Thyroid gland (tissue), 4 donors: ENCODE measurements around the gene C15orf61. TPM values are rescaled to one million over a fixed set of nuclear protein-coding genes. Genes with fewer than 3 reads are reported as not detected.

Experiments
- DNase-seq, 2 donors: peaks; one replicate each; pipeline ENCODE4 v3.0.0-alpha.2; 2019
- H3K27ac ChIP-seq, 3 donors: fragments of 200-600 bp; sonication (generic); 1 replicate in 2 of 3; 2 replicates in 1 of 3; pipeline ENCODE4 v1.5.1; 2016 to 2019; ENCODE audit warnings: mild to moderate bottlenecking in 1 of 3, moderate library complexity in 1 of 3
- H3K27me3 ChIP-seq: fragments of 200-600 bp; sonication (generic); one replicate; pipeline ENCODE4 v1.5.1; 2019
- H3K36me3 ChIP-seq, 2 donors: fragments of 200-600 bp; sonication (generic); one replicate each; pipeline ENCODE4 v1.5.1; 2016 to 2019
- H3K4me1 ChIP-seq, 2 donors: fragments of 200-600 bp; sonication (generic); one replicate each; pipeline ENCODE4 v1.5.1; 2017 to 2019
- H3K4me3 ChIP-seq, 3 donors: fragments of 200-600 bp; sonication (generic); replicated peaks in 1 of 3; 1 replicate in 2 of 3; 2 replicates in 1 of 3; pipeline ENCODE4 v1.5.1; 2016; ENCODE audit warnings: mild to moderate bottlenecking in 1 of 3
- H3K9me3 ChIP-seq: fragments of 200-600 bp; sonication (generic); one replicate; pipeline ENCODE4 v1.5.1; 2017
- POLR2A ChIP-seq, 2 donors: fragments of 450-650 bp; IDR thresholded peaks; one replicate each; pipeline ENCODE4 v1.6.1; 2017; ENCODE audit warnings: antibody characterized with exemption in 2 of 2, mild to moderate bottlenecking in 2 of 2, moderate library complexity in 1 of 2
- WGBS, 2 donors: methylation state at CpG; one replicate each; pipeline ENCODE4 v1.1.5; 2017; 5-methylcytosine and 5-hydroxymethylcytosine counted together
- intact Hi-C: fragments of 100-400 bp; cut with DNase I; formaldehyde crosslinking; loops from one replicate; pipeline ENCODE4 v1.15.1; 2023
- total RNA-seq, 4 donors: library from RNA; depleted of rRNA; stranded (reverse); fragments of >200 nt; gene quantifications; one replicate each; pipeline ENCODE4 v1.2.3, GENCODE V29; 2016
- TF ChIP-seq, protein P1 (sequence below), 6 experiments: fragments of 200-600 bp in 3 of 6; fragments of 450-650 bp in 3 of 6; sonication (generic) in 3 of 6; IDR thresholded peaks; one replicate each; pipeline ENCODE4 v1.5.1; 2016 to 2019; ENCODE audit warnings: antibody characterized with exemption in 6 of 6, mild to moderate bottlenecking in 2 of 6, inconsistent platforms in 1 of 6, moderate library complexity in 1 of 6

The C15orf61 gene
- total RNA-seq, 4 donors from 2014 or later: 2.8 to 14.9 (median 7.9) TPM

DNA sequence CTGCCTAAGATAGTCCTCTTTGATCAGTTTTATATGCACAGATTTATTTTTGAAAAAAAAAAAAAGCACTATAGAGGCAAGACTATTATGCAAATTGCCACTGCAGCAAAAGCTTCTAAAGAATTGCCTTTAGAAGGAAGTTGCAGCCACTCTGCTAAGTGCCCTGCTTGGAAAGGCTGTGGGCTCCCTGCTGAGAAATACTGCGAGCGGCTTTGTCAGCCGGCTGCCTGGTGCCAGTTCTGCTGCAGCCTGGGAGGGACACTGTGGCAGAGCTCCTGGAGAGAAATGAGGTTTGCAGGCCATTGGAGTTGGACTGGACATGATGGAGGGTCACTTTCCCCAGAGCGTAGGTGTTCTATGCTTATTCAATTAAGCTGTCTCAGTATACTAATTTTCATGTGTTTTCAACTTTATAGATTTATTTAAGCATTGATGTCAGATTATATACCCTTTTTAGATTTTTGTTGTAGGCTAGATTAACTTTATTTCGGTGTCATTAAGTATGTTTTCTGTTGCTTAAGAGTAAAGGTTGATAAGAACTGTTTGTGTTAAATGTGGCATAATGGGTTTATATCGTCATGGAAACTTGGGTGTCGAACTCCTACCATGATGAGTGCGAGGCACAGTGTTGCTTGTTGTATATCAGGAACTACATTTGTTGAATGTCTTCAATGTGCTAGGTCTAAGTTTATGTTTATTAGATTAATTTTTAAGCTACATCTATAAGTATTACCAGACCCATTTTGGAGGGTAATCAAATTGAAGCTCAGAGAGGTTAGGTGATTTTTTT lies 28.1 kb downstream of the C15orf61 start:
- no peaks in the 10 kb centered on the region for H3K9me3 ChIP-seq
- H3K36me3 ChIP-seq: no peaks in the 10 kb centered on the region
- no peak for TF ChIP-seq POLR2A (IDR thresholded peaks at IDR 0.05)
- TF ChIP-seq, protein P1, sequence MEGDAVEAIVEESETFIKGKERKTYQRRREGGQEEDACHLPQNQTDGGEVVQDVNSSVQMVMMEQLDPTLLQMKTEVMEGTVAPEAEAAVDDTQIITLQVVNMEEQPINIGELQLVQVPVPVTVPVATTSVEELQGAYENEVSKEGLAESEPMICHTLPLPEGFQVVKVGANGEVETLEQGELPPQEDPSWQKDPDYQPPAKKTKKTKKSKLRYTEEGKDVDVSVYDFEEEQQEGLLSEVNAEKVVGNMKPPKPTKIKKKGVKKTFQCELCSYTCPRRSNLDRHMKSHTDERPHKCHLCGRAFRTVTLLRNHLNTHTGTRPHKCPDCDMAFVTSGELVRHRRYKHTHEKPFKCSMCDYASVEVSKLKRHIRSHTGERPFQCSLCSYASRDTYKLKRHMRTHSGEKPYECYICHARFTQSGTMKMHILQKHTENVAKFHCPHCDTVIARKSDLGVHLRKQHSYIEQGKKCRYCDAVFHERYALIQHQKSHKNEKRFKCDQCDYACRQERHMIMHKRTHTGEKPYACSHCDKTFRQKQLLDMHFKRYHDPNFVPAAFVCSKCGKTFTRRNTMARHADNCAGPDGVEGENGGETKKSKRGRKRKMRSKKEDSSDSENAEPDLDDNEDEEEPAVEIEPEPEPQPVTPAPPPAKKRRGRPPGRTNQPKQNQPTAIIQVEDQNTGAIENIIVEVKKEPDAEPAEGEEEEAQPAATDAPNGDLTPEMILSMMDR (IDR thresholded peaks at IDR 0.05): no peak
- intact Hi-C loops: no loop called here
- DNase-seq: no peak
- no peaks in the 10 kb centered on the region for H3K27me3 ChIP-seq
- peaks cover under 1 to 2% of the 10 kb centered on the region in 2 donors for H3K4me1 ChIP-seq
- no peak overlapping the region for H3K27ac ChIP-seq
- no peak overlapping the region for H3K4me3 ChIP-seq
- 77 to 82% methylated on average over 8 of the region's 8 CpGs for WGBS, 2 donors

DNA sequence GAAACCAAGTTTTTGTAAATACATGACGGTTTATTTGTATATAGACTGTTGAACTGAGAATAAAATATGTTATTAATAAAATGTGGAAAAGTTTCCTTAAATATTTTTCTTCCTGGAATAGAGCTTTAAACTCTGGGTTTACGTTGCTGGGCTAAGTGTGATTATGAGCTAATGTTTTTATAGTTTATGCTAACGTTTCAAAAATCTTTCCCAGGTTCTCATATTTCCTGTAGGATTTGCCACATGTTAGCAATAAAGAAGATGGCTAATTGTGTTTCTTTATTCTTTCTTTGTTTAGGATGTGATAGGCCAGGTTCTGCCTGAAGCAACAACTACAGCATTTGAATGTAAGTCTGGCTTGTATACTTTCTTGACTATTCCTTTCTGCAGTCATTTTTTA lies 28.8 kb downstream of the C15orf61 start:
- H3K27me3 ChIP-seq: no peaks in the 10 kb centered on the region
- H3K9me3 ChIP-seq: no peaks in the 10 kb centered on the region
- H3K4me1 ChIP-seq: no peaks in the 10 kb centered on the region
- TF ChIP-seq, protein P1 (IDR thresholded peaks at IDR 0.05): no peak
- no peak for TF ChIP-seq POLR2A (IDR thresholded peaks at IDR 0.05)
- intact Hi-C loops: no loop called here
- no peaks in the 10 kb centered on the region for H3K36me3 ChIP-seq
- whole genome bisulfite sequencing, 2 donors: 70 to 76% methylated on average over 3 of the region's 3 CpGs
- H3K27ac ChIP-seq: no peak overlapping the region
- DNase-seq: no peak
- no peak overlapping the region for H3K4me3 ChIP-seq

DNA sequence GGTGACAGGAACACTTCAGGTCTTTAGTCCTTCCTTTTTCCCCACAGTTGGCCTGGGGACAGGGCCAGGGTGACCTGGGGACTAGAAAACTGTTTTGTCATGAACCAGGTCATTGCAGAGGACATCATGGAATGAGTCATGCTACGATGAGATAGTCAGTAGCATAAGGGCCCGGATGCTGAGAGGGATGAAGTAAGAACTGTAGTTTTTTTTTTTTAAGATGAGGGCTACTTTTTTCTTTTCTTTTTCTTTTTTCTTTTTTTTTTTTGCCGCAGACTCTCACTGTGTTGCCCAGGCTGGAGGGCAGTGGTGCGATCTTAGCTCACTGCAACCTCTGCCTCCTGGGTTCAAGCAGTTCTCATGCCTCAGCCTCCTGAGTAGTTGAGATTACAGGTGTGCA lies 29.6 kb downstream of the C15orf61 start:
- H3K9me3 ChIP-seq: no peaks in the 10 kb centered on the region
- no peak overlapping the region for H3K27ac ChIP-seq
- no peaks in the 10 kb centered on the region for H3K4me1 ChIP-seq
- WGBS, 2 donors: 95 to 96% methylated on average over 4 of the region's 4 CpGs
- H3K27me3 ChIP-seq: no peaks in the 10 kb centered on the region
- intact Hi-C loops: no loop called here
- TF ChIP-seq POLR2A (IDR thresholded peaks at IDR 0.05): no peak
- no peak for DNase-seq
- no peak overlapping the region for H3K4me3 ChIP-seq
- H3K36me3 ChIP-seq: no peaks in the 10 kb centered on the region

DNA sequence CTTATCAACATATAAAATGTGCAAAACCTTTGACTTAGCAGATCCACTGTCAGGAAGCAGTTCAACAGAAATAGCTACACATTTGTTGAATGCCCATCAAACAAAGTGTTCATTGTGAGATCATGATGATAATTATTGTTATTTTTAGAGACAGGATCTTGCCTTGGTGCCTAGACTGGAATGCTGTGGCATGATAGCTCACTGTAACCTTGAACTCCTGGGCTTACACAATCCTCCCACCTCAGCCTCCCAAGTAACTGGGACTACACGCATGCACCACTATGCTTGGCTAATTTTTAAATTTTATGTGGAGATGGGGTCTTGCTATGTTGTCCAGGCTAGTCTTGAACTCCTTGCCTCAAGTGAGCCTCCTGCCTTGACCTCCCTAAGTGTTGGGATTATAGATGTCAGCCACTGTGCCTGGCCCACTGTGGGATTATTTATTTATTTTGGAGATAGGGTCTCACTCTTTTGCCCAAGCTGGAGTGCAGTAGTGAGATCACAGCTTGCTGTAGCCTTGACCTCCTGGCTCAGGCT lies 30.3 kb downstream of the C15orf61 start:
- Histone ChIP-seq H3K27ac (no peak overlapping the region), H3K36me3 (no peaks in the 10 kb centered on the region), H3K4me1 (no peaks in the 10 kb centered on the region), H3K4me3 (no peak overlapping the region), H3K27me3 (no peaks in the 10 kb centered on the region), H3K9me3 (no peaks in the 10 kb centered on the region)
- TF ChIP-seq POLR2A (IDR thresholded peaks at IDR 0.05): no peak
- TF ChIP-seq, protein P1 (IDR thresholded peaks at IDR 0.05): no peak
- intact Hi-C loops: no loop called here
- WGBS, 2 donors: 96 to 100% methylated on average over 1 of the region's 1 CpG
- no peak for DNase-seq

DNA sequence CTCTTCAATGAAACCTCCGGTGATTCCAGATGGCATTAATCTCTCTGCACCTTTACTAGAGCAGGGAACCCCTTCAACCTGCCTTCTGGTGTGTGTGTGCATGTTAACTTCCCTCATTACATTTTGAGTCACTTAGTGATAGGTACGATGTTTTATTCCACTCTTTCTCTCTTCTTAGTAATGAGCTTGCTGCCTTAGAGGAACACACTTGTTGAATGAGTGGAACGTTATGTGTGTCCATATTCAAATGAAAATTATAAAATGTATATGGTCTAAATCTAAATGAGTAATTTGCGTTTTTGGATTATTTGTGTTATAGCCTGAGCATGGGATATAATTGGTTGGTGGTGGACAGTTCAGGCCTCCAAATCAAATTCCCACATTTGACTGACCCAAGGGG lies 33.6 kb downstream of the C15orf61 start:
- WGBS, 2 donors: 92 to 95% methylated on average over 4 of the region's 4 CpGs
- no peak overlapping the region for H3K4me3 ChIP-seq
- TF ChIP-seq, protein P1 (IDR thresholded peaks at IDR 0.05): no peak
- TF ChIP-seq POLR2A (IDR thresholded peaks at IDR 0.05): no peak
- no peaks in the 10 kb centered on the region for H3K9me3 ChIP-seq
- no peak for DNase-seq
- H3K27me3 ChIP-seq: no peaks in the 10 kb centered on the region
- intact Hi-C loops: no loop called here
- H3K36me3 ChIP-seq: no peaks in the 10 kb centered on the region
- no peak overlapping the region for H3K27ac ChIP-seq
- H3K4me1 ChIP-seq: no peaks in the 10 kb centered on the region
